ENCODE results near the gene IGF2R. TPM values are rescaled to one million over a fixed set of nuclear protein-coding genes. Genes with fewer than 3 reads are reported as not detected.
"Not testable (repeated sequence)": the region's sequence is repeated elsewhere in the genome, so short reads cannot be mapped to it uniquely, and the experiment has no call there.

Gene IGF2R
- total RNA-seq, 2 experiments from 2014 or later = 19.3 to 37.6 TPM

DNA sequence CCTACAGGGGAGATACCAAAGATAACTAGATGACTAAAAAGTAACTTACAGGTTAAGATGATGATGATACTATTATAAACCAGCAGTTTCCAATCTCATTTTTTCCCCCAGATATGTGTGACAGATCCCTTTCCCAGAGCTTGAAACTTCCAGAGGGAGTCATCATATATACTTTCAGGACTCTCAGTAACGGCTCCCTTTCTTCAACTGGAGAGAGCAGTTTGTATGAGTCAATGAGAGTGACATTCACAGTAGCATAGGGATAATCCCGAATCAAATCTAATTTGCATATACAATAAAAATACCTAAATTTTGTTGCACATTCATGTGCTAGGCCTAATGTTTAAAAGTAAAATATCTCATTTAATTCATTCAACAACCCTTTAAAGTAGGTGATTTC, 29.7 kb downstream of the IGF2R start:
- Histone ChIP-seq H3K4me3 (ENCODE audit: low read depth, low read length, poor library complexity, severe bottlenecking) (no peak overlapping the region), H3K79me2 (ENCODE audit: insufficient read depth, low read depth, low read length) (peaks cover 25% of the 10 kb centered on the region), H3K9me3 (ENCODE audit: low read length) (no peaks in the 10 kb centered on the region), H3K4me2 (ENCODE audit: low read length) (no peak overlapping the region), H2AFZ (ENCODE audit: low read length) (no peak overlapping the region), H3K36me3 (ENCODE audit: insufficient read depth, low read length) (peaks cover 7% of the 10 kb centered on the region; the same call in 1 of the 2 replicates), H3K27ac (ENCODE audit: low read depth, low read length, poor library complexity, severe bottlenecking) (no peak overlapping the region), H3K4me1 (ENCODE audit: insufficient read depth, low read length, poor library complexity, severe bottlenecking) (no peaks in the 10 kb centered on the region), H3K9me2 (ENCODE audit: insufficient read depth, low read length) (no peaks in the 10 kb centered on the region), H4K20me1 (ENCODE audit: insufficient read depth, low read length) (no peaks in the 10 kb centered on the region)
- no TSS peak for BruUV-seq (replicated peaks)
- ChIA-PET POLR2A (interaction anchor here (1.2 kb wide), 1 partner anchor 8 kb away, joined by 4 read pairs; no protein-coding TSS in a partner anchor), CTCF (ENCODE audit: unreplicated experiment) (no interaction called here)
- intact Hi-C loops (cut with micrococcal nuclease; ENCODE audit: unreplicated experiment) = no loop called here
- TF ChIP-seq, protein P1, sequence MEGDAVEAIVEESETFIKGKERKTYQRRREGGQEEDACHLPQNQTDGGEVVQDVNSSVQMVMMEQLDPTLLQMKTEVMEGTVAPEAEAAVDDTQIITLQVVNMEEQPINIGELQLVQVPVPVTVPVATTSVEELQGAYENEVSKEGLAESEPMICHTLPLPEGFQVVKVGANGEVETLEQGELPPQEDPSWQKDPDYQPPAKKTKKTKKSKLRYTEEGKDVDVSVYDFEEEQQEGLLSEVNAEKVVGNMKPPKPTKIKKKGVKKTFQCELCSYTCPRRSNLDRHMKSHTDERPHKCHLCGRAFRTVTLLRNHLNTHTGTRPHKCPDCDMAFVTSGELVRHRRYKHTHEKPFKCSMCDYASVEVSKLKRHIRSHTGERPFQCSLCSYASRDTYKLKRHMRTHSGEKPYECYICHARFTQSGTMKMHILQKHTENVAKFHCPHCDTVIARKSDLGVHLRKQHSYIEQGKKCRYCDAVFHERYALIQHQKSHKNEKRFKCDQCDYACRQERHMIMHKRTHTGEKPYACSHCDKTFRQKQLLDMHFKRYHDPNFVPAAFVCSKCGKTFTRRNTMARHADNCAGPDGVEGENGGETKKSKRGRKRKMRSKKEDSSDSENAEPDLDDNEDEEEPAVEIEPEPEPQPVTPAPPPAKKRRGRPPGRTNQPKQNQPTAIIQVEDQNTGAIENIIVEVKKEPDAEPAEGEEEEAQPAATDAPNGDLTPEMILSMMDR (conservative IDR thresholded peaks at IDR 0.05; ENCODE audit: low read length) = no peak
- no peak for TF ChIP-seq EZH2phosphoT487 (IDR thresholded peaks at IDR 0.05; ENCODE audit: borderline replicate concordance, low read depth, low read length)
- no peak for DNase-seq (ENCODE audit: low spot score)

DNA sequence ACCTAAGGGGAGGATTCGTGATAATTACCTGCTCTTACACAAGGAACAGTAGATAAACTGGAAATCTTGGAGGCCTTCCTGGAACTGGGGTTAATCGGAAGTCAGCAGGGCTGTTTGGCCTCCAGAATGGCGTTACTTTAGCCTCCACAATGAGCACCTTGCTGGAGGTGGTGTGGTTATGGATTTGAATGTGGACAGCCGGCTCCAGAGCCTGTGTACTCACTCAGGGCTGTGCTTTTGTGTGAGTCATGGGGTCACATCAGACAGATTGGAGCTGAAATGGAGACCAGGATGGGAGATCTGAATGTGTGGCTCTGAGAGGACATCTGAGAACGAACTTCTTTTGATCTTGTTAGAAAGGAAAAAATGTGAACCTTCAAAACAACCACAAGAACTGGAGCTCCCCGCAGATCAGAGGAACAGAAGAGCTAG, 30.4 kb downstream of the IGF2R start:
- no peaks in the 10 kb centered on the region for H3K9me3 ChIP-seq (ENCODE audit: low read length)
- BruUV-seq (replicated peaks) = no TSS peak
- CTCF ChIA-PET (ENCODE audit: unreplicated experiment) = no interaction called here
- POLR2A ChIA-PET = interaction anchor here (1.2 kb wide), 1 partner anchor 8 kb away, joined by 3 read pairs; no protein-coding TSS in a partner anchor
- TF ChIP-seq, protein P1 (conservative IDR thresholded peaks at IDR 0.05; ENCODE audit: low read length) = no peak
- H3K36me3 ChIP-seq (ENCODE audit: insufficient read depth, low read length) = peaks cover 7% of the 10 kb centered on the region; the same call in 1 of the 2 replicates
- no peak overlapping the region for H2AFZ ChIP-seq (ENCODE audit: low read length)
- no peak overlapping the region for H3K4me3 ChIP-seq (ENCODE audit: low read depth, low read length, poor library complexity, severe bottlenecking)
- no peak for DNase-seq (ENCODE audit: low spot score)
- no peak overlapping the region for H3K27ac ChIP-seq (ENCODE audit: low read depth, low read length, poor library complexity, severe bottlenecking)
- H3K79me2 ChIP-seq (ENCODE audit: insufficient read depth, low read depth, low read length) = peaks cover 30% of the 10 kb centered on the region
- H4K20me1 ChIP-seq (ENCODE audit: insufficient read depth, low read length) = no peaks in the 10 kb centered on the region
- H3K9me2 ChIP-seq (ENCODE audit: insufficient read depth, low read length) = no peaks in the 10 kb centered on the region
- no peak overlapping the region for H3K4me2 ChIP-seq (ENCODE audit: low read length)
- intact Hi-C loops (cut with micrococcal nuclease; ENCODE audit: unreplicated experiment) = no loop called here
- no peaks in the 10 kb centered on the region for H3K4me1 ChIP-seq (ENCODE audit: insufficient read depth, low read length, poor library complexity, severe bottlenecking)

DNA sequence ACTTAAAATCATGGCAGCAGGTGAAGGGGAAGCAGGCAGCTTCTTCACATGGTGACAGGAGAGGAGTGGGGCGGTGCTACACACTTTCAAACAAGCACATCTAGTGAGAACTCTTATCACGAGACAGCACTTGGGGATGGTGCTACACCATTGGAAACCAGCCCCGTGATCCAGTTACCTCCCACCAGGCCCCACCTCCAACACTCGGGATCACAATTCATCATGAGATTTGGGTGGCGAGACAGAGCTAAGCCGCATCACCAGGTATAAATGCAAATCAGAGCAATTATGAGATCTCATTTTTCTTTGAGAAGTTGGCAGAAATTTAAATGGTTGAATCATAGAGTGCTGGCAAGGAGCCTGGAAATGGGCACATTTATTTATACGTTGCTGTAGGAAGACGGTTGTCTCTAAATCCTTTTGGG, 31.4 kb downstream of the IGF2R start:
- Histone ChIP-seq H3K79me2 (ENCODE audit: insufficient read depth, low read depth, low read length) (peaks cover 21% of the 10 kb centered on the region), H2AFZ (ENCODE audit: low read length) (no peak overlapping the region), H3K9me3 (ENCODE audit: low read length) (no peaks in the 10 kb centered on the region), H3K4me3 (ENCODE audit: low read depth, low read length, poor library complexity, severe bottlenecking) (no peak overlapping the region), H3K9me2 (ENCODE audit: insufficient read depth, low read length) (no peaks in the 10 kb centered on the region), H3K27ac (ENCODE audit: low read depth, low read length, poor library complexity, severe bottlenecking) (no peak overlapping the region), H3K4me1 (ENCODE audit: insufficient read depth, low read length, poor library complexity, severe bottlenecking) (no peaks in the 10 kb centered on the region), H3K36me3 (ENCODE audit: insufficient read depth, low read length) (peaks cover 7% of the 10 kb centered on the region; the same call in 1 of the 2 replicates), H3K4me2 (ENCODE audit: low read length) (no peak overlapping the region), H4K20me1 (ENCODE audit: insufficient read depth, low read length) (no peaks in the 10 kb centered on the region)
- ChIA-PET CTCF (ENCODE audit: unreplicated experiment) (no interaction called here), POLR2A (interaction anchor here (1.2 kb wide), 1 partner anchor 9 kb away, joined by 3 read pairs; no protein-coding TSS in a partner anchor)
- TF ChIP-seq EZH2phosphoT487 (IDR thresholded peaks at IDR 0.05; ENCODE audit: borderline replicate concordance, low read depth, low read length) = no peak
- TF ChIP-seq, protein P1 (conservative IDR thresholded peaks at IDR 0.05; ENCODE audit: low read length) = no peak
- BruUV-seq (replicated peaks) = no TSS peak
- intact Hi-C loops (cut with micrococcal nuclease; ENCODE audit: unreplicated experiment) = no loop called here
- DNase-seq (ENCODE audit: low spot score) = no peak

DNA sequence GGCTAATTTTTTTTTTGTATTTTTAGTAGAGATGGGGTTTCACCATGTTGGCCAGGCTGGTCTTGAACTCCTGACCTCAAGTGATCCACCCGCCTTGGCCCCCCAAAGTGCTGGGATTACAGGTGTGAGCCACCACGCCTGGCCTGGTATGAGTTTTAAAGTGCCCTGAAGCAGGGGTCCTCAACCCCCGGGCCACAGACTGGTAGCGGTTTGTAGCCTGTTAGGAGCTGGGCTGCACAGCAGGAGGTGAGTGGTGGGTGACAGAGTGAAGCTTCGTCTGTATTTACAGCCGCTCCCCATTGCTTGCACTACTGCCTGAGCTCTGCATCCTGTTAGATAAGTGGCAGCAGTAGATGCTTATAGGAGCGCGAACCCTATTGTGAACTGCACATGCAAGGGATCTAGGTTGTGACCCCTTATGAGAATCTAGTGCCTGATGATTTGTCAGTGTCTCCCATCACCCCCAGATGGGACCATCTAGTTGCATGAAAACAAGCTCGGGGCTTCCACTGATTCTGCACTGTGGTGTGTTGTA, 32.1 kb downstream of the IGF2R start:
- CTCF ChIA-PET (ENCODE audit: unreplicated experiment); H3K4me3 ChIP-seq (ENCODE audit: low read depth, low read length, poor library complexity, severe bottlenecking); DNase-seq (ENCODE audit: low spot score); H4K20me1 ChIP-seq (ENCODE audit: insufficient read depth, low read length); H3K9me2 ChIP-seq (ENCODE audit: insufficient read depth, low read length); intact Hi-C loops (cut with micrococcal nuclease; ENCODE audit: unreplicated experiment); H3K27ac ChIP-seq (ENCODE audit: low read depth, low read length, poor library complexity, severe bottlenecking); H3K4me1 ChIP-seq (ENCODE audit: insufficient read depth, low read length, poor library complexity, severe bottlenecking); H3K36me3 ChIP-seq (ENCODE audit: insufficient read depth, low read length); H3K4me2 ChIP-seq (ENCODE audit: low read length); BruUV-seq (replicated peaks); H2AFZ ChIP-seq (ENCODE audit: low read length); H3K9me3 ChIP-seq (ENCODE audit: low read length): not testable (repeated sequence)
- peaks cover 14% of the 10 kb centered on the region for H3K79me2 ChIP-seq (ENCODE audit: insufficient read depth, low read depth, low read length)
- POLR2A ChIA-PET = interaction anchor here (1.3 kb wide), 1 partner anchor 19 kb away, joined by 4 read pairs; no protein-coding TSS in a partner anchor
